ENCODE results near the gene HSPB8.
"Not testable (repeated sequence)": the region's sequence is repeated elsewhere in the genome, so short reads cannot be mapped to it uniquely, and the experiment has no call there.

GRCh38 chr12:119218875-119219274 lies 40.1 kb downstream of the HSPB8 start:
- not testable (repeated sequence) for TF ChIP-seq MAX (IDR thresholded peaks at IDR 0.05); JUND (IDR thresholded peaks at IDR 0.05); CTCF (IDR thresholded peaks at IDR 0.05; ENCODE audit: low read depth, low read length, missing input control); REST (IDR thresholded peaks at IDR 0.05); HNF4A (conservative IDR thresholded peaks at IDR 0.05); TAF1 (conservative IDR thresholded peaks at IDR 0.05)

Measured in liver (tissue), 3 donors.